HAP-1 (cell line): ENCODE measurements around the gene TMTC4.
"Not testable (repeated sequence)": the region's sequence is repeated elsewhere in the genome, so short reads cannot be mapped to it uniquely, and the experiment has no call there.

ENCODE experiments used
- DNase-seq, 2 experiments: peaks; one replicate each; pipeline ENCODE4 v3.0.0-alpha.2; 2016 to 2020; ENCODE audit warnings: low spot score in 2 of 2
- H3K27me3 ChIP-seq: fragments of 250-450 bp; sonication (Bioruptor Pico); 2 replicates; pipeline ENCODE4 v1.5.1; 2020; ENCODE audit warnings: low read depth, mild to moderate bottlenecking, moderate library complexity
- H3K36me3 ChIP-seq: fragments of 250-450 bp; sonication (Bioruptor Pico); replicated peaks from 2 replicates; pipeline ENCODE4 v1.5.1; 2020; ENCODE audit warnings: mild to moderate bottlenecking
- H3K4me1 ChIP-seq: fragments of 250-450 bp; sonication (Bioruptor Pico); 2 replicates; pipeline ENCODE4 v1.5.1; 2020; ENCODE audit warnings: mild to moderate bottlenecking
- H3K4me3 ChIP-seq: fragments of 250-450 bp; sonication (Bioruptor Pico); 2 replicates; pipeline ENCODE4 v1.5.1; 2020; ENCODE audit warnings: mild to moderate bottlenecking, moderate library complexity
- H3K9me3 ChIP-seq: fragments of 250-450 bp; sonication (Bioruptor Pico); 2 replicates; pipeline ENCODE4 v1.5.1; 2020; ENCODE audit warnings: mild to moderate bottlenecking, moderate library complexity
- in situ Hi-C: fragments of 300-500 bp; cut with MboI; formaldehyde crosslinking; loops from 3 replicates; pipeline ENCODE4 v1.14.3; 2020; ENCODE audit warnings: low sequenced_read_pairs, inconsistent platforms, mixed read lengths

Gene TMTC4

GRCh38 chr13:100677128-100677527 is 2.5 kb upstream of the TMTC4 start:
- H3K4me1 ChIP-seq, H3K27me3 ChIP-seq, H3K9me3 ChIP-seq, H3K36me3 ChIP-seq, DNase-seq, H3K4me3 ChIP-seq: not testable (repeated sequence)
- in situ Hi-C loops, result loop anchor here (25.0 kb wide), 1 partner anchor 435 kb away; no protein-coding TSS in a partner anchor

- peaks cover 7% of the 10 kb centered on the region; the same call in 1 of the 2 replicates for H3K4me1 ChIP-seq
- no peaks in the 10 kb centered on the region for H3K27me3 ChIP-seq
- H3K36me3 ChIP-seq, result no peaks in the 10 kb centered on the region
- in situ Hi-C loops, result loop anchor here (25.0 kb wide), 1 partner anchor 437 kb away; no protein-coding TSS in a partner anchor
- H3K4me3 ChIP-seq, result peak overlapping the region; percentile 53; the same call in 1 of the 2 replicates
- no peaks in the 10 kb centered on the region for H3K9me3 ChIP-seq
- no peak for DNase-seq
These were observed 1.1 kb upstream of the TMTC4 start for GRCh38 chr13:100675661-100676129.

GRCh38 chr13:100674872-100675660 is 471 bp upstream of the TMTC4 start:
- Histone ChIP-seq H3K9me3 (no peaks in the 10 kb centered on the region), H3K36me3 (no peaks in the 10 kb centered on the region; the same call in 1 of the 2 replicates), H3K27me3 (no peaks in the 10 kb centered on the region), H3K4me1 (peaks cover 7% of the 10 kb centered on the region; the same call in 1 of the 2 replicates), H3K4me3 (peak overlapping the region; percentile 53)
- in situ Hi-C loops, result loop anchor here (25.0 kb wide), 1 partner anchor 437 kb away; no protein-coding TSS in a partner anchor
- DNase-seq, result peak; percentile 92 to 99

DNA sequence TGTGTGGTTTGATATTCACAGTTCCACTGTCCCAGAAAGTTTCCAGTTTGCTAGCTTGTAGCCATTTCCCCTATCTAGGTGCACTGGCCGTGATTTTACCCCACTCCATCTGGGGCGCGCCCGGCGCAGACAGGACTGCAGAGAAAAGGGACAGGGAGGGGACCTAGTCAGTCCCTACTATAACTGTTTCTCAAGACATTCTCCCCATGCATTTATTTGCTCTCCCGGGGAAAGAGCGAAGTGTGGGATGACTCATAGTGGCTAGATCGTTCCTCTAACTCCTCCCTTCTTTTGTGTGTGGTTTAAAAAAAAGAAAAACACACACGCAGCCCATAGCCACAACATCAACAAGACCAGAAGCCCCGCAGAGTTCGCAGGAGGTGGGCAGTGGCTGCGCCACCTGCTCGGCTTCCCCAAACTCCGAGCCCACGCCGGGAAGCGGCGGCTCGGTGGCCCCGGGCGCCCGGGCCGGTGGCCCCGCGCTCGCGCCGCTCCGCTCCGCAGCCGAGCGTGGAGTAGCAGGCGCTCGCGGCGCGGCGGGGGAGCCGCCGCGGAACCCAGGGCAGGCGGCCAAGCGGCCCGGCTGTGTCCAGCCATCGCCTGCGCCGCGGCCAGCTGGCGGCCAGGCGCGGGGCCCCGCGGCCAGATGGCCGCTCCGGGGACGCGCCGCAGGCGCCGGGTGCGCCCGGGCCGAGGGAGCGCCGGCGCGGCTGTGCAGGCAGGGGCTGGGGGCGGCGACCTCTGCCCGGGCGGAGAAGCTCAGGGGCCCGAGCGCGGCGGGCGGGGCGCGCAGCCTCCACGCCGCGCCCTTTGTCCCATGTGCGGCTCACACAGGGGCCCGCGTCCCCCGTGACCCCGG is 653 bp downstream of the TMTC4 start:
- peak; percentile 38 to 52 for DNase-seq
- Histone ChIP-seq H3K27me3 (no peaks in the 10 kb centered on the region), H3K4me1 (peaks cover 7% of the 10 kb centered on the region; the same call in 1 of the 2 replicates), H3K36me3 (no peaks in the 10 kb centered on the region; the same call in none of the 2 replicates), H3K9me3 (no peaks in the 10 kb centered on the region), H3K4me3 (peak overlapping the region; percentile 53)
- in situ Hi-C loops, result no loop called here

DNA sequence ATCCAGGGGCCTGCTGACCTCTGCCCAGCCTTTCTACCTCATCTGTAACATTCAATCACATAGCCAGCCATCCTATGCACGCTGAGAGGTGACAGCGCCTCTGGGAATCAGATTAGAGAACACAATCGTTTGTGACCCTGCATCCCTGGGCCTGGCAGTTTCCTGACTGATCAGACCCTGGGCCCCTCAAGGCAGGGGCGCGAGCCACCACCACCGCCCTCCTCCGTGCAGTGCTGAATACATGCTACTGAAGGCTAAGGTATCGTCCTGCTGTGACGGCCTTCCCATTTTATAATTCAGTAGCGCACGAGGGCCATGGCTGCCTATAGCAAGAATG is 1.3 kb downstream of the TMTC4 start:
- in situ Hi-C loops, result no loop called here
- DNase-seq, result peak; percentile 9 to 36
- Histone ChIP-seq H3K9me3 (no peaks in the 10 kb centered on the region), H3K36me3 (peaks cover 2% of the 10 kb centered on the region), H3K4me3 (peak overlapping the region; percentile 41), H3K4me1 (peaks cover 7% of the 10 kb centered on the region; the same call in 1 of the 2 replicates), H3K27me3 (no peaks in the 10 kb centered on the region)

DNA sequence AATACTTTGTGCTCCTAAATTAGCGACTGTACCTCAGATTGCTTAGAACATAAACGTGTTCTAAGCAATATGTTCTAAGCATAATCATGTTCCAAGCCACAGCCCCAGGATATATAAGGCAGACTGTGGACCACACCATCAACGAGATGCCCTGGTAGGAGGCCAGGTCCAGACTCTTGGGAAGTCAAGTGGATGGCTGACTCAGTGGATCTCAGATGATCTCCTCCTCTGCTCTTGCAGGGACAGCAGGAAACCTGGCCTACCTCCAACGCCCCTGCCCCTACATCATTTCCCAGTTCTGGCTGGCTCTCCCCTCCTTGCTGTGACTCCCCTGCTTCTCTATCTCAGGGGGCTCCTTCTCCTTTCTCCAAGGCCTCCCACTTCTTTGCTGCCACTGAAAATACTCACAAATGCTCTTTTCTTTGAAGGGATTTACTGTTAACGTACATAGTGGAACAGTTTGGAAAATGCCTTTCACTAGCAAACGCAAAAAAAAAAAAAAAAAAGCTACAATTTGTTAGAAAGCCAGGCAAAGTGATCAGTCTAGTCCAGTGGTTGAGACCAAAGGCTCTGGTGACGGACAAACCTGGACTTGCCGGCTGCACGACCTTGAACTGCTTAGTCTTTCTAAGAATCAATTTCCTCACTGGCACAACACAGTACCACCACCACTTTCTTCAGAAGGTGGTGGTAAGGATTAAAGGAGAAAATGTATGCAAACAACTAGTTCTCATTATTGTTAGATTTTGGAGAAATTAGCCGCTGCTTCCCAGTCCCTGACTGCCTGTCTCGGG is 3.0 kb downstream of the TMTC4 start:
- in situ Hi-C loops, result no loop called here
- no peak overlapping the region for H3K4me3 ChIP-seq
- DNase-seq, result no peak
- peaks cover 14% of the 10 kb centered on the region for H3K36me3 ChIP-seq
- no peaks in the 10 kb centered on the region for H3K9me3 ChIP-seq
- no peaks in the 10 kb centered on the region for H3K27me3 ChIP-seq
- peaks cover 7% of the 10 kb centered on the region; the same call in 1 of the 2 replicates for H3K4me1 ChIP-seq

- in situ Hi-C loops, result no loop called here
- peaks cover 26% of the 10 kb centered on the region for H3K36me3 ChIP-seq
- no peak overlapping the region for H3K4me3 ChIP-seq
- peak in 1 of 2 experiments; percentile 7 for DNase-seq
- H3K27me3 ChIP-seq, result no peaks in the 10 kb centered on the region
- peaks cover 4% of the 10 kb centered on the region; the same call in 1 of the 2 replicates for H3K4me1 ChIP-seq
- H3K9me3 ChIP-seq, result no peaks in the 10 kb centered on the region
These were observed 6.2 kb downstream of the TMTC4 start for GRCh38 chr13:100668408-100668807.

- H3K4me3 ChIP-seq, result no peak overlapping the region
- peaks cover 31% of the 10 kb centered on the region for H3K36me3 ChIP-seq
- no peaks in the 10 kb centered on the region for H3K4me1 ChIP-seq
- no peak for DNase-seq
- in situ Hi-C loops, result no loop called here
- H3K9me3 ChIP-seq, result no peaks in the 10 kb centered on the region
- H3K27me3 ChIP-seq, result no peaks in the 10 kb centered on the region
These were observed 6.7 kb downstream of the TMTC4 start for GRCh38 chr13:100667894-100668293.

DNA sequence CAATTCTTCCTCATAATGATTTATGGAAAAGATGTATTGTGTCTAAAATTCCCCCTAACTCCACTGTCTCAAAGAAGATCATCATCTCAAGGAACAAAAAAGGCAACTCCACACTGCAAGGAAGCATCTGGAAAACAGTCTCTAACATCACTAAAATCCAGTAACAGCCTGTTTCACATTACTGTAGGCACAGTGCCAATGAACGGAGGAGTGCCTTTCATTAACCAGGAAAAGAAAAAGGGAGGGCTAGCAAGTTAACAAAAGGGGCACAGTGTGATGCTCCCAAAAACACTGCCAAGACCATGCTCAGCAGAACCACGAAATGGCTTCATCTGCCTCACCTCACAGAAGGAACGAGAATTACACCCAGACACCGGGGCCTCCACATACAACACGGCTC is 8.5 kb downstream of the TMTC4 start:
- in situ Hi-C loops, result no loop called here
- no peak for DNase-seq
- no peaks in the 10 kb centered on the region for H3K4me1 ChIP-seq
- peaks cover 41% of the 10 kb centered on the region for H3K36me3 ChIP-seq
- H3K9me3 ChIP-seq, result no peaks in the 10 kb centered on the region
- no peak overlapping the region for H3K4me3 ChIP-seq
- H3K27me3 ChIP-seq, result no peaks in the 10 kb centered on the region

GRCh38 chr13:100665403-100665802 is 9.2 kb downstream of the TMTC4 start:
- Histone ChIP-seq H3K27me3 (no peaks in the 10 kb centered on the region), H3K36me3 (peaks cover 46% of the 10 kb centered on the region), H3K4me3 (no peak overlapping the region), H3K9me3 (no peaks in the 10 kb centered on the region), H3K4me1 (no peaks in the 10 kb centered on the region)
- in situ Hi-C loops, result no loop called here
- DNase-seq, result no peak

DNA sequence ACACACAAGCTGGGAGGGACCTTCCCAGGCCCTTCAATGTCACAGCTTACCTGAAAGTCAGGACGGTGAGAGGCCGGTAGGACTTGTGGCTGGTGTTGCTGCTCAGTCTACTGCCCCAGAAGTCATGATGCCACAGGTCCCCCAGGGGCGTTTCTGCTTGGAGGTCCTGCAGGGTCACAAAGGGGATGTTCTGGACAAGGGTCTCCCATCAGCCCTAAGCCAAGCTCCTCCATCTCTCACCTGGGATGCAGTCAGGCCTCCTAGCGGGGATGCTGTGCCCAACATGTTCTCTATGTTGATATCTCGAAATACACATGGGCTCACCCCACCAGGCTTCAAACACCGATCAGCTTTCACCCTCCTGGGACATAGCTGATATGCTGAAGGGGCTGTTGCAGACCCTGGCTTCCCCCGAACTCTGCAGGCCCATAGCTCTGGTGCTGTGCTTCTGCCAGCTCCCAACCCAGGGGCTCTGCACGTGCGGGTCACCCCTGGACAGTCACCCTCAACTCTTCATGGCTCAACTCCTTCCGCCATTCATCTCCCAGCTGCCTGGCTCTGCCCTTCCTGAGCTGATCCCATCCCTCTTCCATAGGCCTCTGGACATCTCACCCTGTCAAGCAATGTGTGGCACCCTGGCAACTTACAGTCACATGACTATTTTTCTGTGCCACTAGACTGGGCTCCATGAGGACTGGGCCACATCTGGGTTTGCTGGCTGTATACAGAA is 10.3 kb downstream of the TMTC4 start:
- in situ Hi-C loops, result no loop called here
- no peak for DNase-seq
- Histone ChIP-seq H3K4me1 (no peaks in the 10 kb centered on the region), H3K27me3 (no peaks in the 10 kb centered on the region), H3K36me3 (peaks cover 49% of the 10 kb centered on the region), H3K9me3 (no peaks in the 10 kb centered on the region), H3K4me3 (no peak overlapping the region)

DNA sequence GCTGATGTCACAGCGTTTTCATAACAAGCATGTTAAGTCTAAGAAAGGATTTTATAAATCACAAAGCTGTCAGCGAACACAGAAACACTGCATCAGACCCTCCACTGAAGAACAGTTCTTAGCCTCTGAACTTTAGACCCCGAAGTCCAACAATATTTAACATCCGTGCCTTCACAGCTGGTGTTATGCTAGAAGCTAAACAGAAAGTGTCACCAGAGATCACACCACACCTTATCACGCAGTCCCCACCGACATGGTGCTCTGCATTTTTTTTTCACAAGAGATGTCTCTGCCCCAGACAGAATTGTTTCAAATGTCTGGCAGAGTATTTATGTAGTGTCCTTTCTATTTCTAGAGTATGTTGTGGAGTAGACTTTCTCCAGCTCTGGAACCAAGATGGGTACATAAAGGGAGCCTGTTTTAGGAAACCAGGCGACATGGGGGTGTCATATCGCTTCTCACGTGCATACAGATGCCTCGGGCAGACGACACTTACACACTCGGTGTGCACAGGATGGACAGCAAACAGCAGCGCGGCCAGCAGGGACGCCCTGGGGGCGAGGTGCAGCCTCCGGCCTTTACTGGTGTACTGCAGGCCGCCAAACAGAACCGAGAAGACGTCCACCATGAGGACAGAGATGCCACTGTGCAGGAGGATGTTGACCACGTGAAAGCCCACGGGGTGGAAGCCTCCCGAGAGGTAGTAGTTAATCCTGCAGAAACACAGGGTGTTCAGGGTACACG is 12.0 kb downstream of the TMTC4 start:
- Histone ChIP-seq H3K27me3 (no peaks in the 10 kb centered on the region), H3K9me3 (no peaks in the 10 kb centered on the region), H3K4me1 (no peaks in the 10 kb centered on the region), H3K36me3 (peaks cover 48% of the 10 kb centered on the region), H3K4me3 (no peak overlapping the region)
- no peak for DNase-seq
- in situ Hi-C loops, result no loop called here
